Activated T-cell treated with anti-CD3 and anti-CD28 coated beads for 48 hours (primary cell): ENCODE data around the gene HMX1.

ENCODE experiments used
- DNase-seq: peaks from one replicate; pipeline ENCODE4 v3.0.0-alpha.2; 2020; ENCODE audit warnings: low read depth

HMX1 gene

DNA sequence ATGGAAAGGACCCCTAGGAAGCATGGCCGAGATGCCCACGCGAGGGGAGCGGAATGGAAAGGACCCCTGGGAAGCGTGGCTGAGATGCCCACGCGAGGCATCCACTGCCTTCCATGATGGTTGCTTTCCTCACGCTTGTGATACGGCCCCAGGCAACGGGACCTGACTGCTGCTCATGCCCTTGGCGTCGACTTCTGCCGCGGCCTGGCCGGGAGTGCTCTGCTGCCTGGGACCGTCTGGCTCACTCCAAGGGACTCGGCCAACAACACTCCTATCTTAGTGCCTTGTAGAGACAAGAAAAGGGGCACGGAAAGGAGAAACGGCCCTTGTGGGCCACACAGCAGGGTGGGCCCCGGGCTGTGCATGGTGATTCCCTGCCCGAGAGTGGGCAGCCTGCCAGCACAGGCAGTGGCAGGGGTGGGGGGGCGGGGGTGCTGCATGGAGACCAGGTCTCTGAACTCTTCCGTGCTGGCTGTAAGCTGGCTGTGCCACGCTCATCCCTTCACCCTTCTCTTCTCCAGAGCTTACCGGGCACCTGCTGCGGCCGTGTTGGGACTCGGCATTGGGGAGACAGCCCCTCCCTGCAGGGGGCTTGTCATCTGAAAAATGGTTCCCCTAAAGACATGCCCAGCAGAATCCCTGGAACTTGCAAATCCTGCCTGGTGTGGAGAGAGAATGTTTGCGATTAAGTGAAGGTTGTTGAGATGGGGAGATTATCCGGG is 38.6 kb upstream of the HMX1 start:
- no peak for DNase-seq

DNA sequence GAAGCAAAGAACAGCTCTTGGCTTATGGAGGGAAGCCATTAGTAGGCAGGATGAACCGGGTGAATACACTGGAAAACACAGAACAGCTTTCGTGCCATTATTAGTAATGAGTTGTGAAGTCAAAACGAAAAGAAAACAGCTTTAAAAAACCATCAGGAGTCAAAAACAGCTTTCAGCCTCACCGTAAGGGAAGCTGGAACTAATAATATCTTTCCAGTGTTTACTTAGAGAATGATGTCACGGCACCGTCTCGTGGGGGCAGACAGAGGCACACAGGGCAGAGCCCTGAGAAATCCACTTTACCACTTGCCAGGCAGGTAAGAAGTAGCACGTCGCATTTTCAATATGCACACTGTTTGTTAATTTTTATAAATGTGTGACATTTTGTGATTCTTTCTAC is 37.9 kb upstream of the HMX1 start:
- DNase-seq: no peak

DNA sequence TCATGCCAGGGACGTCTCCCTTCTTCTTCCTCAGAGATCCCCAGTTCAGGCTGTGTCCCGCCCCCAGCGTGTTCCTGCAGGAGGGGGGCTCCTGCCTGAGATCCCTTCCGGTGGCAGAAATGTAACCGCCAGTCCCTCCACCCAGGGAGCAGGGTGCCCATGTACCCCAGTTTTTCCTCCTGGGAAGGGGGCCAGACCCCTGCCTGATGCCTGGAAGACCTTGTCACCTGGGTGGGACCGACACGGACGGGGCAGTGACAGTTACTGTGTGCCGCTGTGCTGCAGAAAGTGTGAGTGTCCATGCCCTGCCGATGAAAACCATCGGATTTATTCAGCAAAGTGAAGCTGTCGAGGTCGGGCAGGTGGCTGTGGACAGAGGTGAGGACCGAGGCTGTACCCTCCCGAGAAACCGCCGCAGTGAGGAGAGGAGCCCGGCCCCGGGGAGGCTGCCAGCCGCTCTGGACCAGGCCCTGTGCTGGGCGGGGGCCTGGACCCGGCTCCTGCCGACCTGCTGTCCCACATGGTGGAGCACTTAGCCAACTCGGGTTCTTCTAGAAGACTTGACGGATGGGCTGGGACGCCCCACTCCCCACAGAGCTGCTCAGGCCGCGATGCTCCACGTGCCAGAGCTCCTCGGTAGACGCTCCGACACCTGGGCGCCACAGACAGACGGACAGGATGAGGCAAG is 36.7 kb upstream of the HMX1 start:
- DNase-seq: no peak

DNA sequence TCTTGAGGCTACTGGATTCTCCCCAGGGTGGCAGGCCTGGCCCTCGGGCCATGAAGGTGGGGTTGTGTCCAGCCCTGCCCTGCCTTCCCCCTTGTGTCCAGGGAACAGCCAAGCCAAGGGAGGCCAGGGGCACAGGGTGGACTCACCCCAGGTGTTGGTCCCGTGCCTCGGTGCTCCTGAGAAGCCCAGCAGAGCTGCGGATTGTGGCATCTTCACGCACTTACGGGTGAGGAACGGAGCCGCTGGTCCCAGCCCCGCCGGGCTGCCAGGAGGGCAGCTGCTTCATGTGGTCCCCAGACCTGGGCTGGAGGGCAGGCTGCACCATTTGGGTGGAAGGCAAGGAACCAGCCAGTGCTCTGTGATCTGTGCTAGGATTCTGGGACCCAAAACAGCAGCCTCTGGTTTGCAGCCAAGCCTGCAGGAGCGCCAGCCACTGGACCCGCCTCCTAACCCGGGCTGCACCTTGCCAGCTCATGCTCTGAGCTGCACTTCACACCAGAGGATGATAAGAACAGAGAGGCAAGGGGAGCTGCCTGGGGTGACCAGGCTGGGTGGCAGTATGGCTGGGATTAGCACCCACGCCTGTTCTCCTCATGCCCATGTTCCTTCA is 36.1 kb upstream of the HMX1 start:
- DNase-seq: no peak

DNA sequence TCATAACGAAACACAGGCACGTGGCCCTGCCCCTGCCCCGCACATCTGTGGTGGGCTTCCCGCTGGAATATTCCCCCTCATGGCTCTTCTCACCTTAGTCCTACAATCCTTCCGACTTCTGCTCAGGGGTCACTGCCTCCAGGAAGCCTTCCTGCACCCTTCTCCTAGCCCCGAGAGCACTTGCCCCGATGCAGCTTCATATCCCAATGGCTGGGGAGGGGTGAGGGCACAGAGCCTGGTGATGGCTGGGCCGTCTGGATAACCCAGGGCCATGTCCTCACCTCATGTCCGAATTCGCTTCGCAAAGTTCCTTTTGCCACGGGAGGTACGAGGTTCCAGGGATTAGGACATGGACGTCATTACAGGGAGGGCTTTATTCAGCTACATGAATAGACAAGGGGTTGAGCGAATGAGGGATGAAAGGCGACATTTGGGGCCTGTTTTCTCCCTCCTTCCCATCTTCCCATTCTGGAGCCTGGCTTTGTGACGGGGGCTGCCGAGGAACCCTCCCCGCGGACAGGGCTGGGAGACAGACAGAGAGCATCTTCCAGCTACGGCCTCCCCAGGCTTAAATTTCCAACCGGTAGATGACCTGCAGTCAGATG is 35.5 kb upstream of the HMX1 start:
- DNase-seq: no peak

DNA sequence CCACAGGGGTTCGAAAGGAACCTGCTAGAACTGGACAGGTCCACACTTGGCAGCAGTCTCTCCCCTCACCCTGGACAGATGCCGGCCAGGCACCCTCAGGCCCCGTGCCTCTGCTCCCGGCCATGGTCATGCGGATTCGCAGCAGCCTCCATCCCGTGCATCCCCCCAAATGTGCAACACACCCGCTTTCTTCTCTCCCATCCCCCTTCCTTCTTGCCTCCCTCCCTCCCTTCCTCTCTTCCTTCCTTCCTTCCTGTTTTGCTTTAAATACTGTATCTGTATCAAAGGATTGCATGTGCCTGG is 35.0 kb upstream of the HMX1 start:
- no peak for DNase-seq

DNA sequence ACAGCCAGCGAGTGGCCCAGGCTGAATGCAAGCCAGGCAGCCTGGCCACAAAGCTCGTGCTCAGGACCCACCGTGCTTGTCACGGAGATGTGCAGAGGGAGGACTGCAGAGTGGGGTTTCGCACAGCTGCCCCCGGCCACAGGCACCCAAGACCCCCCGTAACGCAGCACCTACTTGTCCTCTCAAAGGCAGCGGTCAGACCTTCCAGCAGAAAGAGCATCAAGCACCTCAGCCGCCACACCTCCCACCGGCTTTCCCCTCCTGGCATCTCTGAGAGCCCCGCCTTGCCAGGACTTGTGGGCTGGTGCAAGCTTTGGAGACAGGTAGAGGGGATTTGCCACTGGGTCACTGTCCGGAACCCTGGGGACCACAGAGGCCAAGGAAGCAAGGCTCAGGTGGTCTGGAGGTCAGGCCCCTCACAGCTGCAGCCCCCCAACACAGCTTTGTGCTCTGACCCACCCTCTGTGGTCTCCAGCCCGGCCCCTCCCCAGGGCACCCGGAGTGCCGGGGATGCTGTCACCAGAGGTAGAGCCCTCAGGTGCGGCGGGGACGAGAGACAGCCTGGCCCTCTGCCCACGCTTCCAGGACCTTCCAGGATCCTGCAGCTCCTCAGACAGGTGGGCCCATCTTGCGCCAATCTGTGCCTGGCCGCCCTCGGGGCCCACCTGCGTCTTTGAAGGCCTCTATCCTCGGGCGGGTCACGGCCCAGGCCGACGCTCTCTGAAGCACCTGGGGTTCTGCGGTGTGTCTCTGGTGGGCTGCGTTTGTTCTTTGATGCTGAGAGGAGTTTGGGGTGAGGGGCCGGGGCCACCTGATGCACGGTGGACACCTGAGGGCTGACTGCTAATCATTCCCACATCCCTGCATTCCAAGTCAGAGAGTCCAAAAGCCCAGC is 34.4 kb upstream of the HMX1 start:
- no peak for DNase-seq

DNA sequence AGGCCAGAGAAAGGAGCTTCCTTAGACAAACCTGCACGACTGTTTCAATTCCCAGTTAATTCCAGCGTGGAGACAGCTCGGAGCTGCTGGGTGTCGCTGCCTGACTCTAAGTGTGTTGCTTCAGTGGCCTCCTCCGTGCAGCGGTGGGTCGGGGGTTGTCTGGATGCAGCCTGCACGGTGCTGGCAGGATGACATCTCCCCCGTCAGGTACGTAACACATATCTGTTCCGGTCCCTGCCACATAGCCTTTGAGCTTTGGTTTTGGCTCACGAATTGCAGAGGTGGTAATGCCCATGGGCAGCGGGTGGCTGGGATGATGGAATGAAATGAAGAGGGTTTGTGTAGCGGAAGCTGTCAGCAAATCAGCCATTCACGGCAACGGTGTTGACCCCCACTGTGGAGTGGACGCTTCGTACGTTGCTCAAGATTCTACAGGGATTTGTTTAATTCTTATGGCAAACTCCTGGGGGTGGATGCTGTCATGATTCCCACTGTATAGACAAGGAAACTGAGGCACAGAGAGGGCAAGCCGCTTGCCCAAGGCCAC is 33.7 kb upstream of the HMX1 start:
- no peak for DNase-seq

DNA sequence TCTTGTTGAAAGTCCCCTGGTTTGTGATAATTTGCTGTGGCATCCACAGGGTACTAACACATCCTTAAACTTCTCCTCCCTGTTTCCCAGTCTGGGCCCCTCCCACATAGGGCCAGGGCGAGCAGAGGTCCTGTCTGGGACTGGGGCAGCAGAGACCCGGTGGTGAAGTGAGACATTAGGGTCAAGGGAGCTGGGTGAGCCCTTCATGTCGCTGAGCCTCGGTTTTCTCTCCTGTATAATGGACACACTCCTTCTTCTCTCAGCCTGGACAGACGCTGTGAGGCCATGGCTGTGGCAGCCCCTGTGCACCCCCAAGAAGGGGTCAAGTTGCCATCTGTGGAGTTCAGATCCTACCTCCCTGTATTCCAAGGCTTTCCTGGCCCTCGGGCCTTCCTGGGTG is 33.0 kb upstream of the HMX1 start:
- no peak for DNase-seq

DNA sequence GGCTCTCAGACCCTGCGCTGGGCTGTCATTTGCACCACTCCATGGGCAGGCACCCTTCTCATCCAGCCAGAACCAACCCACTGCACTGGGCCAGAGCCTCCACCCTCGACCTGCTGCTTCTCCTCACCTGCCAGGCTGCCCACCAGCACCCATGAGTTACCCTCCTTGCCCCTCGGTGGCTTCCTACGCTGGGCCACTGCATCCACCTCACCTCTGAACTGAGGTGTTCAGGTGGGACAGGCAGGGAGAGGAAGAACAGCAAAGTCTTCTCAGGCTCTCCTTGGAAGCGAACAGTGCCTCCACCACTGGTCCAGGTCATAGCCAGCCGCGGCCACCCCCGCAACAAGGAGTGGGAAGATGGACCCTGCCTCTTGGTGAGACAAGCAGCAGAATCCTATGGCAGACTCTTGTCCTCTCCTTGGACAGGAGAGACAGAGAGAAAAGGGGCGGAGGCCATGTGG is 32.4 kb upstream of the HMX1 start:
- no peak for DNase-seq

DNA sequence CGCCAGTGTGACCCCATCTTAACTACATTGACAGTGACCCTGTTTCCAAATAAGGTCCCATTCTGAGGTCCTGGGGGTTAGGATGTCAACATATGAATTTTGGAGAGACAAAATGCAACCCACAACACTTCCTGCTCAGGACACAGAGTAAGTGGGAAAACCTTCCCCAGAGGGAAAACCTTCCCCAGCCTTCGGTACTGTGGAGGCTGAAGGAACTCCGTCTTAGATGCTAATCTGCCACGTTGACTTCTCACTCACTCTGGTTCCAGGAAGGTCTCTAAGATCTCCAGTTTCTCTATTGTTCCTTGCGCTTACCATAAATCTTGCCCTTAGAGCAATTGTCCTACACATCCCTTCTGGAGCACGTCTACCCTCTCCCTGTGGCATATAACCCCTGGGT is 29.7 kb upstream of the HMX1 start:
- DNase-seq: no peak

DNA sequence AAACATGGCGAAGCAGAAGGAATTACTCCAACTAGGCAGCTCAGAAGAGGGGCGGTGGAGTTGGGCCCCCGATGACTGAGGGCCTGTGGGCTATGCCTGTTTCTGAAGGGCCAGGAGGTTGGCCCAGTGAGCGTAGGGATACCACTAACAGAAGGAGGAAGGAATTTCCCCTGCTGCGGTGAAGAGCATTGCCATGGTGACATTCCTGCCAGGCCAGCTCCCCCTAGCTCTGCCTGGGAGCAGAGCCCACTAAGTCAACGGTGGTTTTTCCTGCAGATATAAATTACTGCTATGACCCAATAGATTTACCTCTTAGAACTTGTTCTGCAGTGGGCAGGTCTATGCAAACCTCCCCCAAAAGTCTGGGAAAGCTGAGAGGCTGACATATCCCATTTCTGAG is 28.9 kb upstream of the HMX1 start:
- DNase-seq: no peak

DNA sequence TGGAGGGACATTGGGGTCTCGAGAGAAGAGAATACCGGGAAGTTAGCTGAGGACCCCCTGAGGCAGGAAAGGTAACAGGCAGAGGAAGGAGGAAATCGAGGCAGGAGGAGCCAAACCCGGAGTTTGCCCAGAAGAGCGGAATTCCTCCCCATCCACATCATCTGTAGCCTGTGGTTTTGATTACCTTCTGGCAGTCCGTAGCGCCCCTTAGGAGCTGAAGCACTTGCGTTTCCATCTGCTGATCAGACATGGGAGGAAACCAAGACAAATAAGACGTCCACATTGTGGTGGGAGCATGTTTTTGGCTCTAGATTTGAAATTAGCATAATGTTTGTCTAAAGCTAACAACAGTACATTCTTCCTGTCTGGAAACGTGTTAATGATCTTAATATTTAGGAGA is 26.8 kb upstream of the HMX1 start:
- no peak for DNase-seq

DNA sequence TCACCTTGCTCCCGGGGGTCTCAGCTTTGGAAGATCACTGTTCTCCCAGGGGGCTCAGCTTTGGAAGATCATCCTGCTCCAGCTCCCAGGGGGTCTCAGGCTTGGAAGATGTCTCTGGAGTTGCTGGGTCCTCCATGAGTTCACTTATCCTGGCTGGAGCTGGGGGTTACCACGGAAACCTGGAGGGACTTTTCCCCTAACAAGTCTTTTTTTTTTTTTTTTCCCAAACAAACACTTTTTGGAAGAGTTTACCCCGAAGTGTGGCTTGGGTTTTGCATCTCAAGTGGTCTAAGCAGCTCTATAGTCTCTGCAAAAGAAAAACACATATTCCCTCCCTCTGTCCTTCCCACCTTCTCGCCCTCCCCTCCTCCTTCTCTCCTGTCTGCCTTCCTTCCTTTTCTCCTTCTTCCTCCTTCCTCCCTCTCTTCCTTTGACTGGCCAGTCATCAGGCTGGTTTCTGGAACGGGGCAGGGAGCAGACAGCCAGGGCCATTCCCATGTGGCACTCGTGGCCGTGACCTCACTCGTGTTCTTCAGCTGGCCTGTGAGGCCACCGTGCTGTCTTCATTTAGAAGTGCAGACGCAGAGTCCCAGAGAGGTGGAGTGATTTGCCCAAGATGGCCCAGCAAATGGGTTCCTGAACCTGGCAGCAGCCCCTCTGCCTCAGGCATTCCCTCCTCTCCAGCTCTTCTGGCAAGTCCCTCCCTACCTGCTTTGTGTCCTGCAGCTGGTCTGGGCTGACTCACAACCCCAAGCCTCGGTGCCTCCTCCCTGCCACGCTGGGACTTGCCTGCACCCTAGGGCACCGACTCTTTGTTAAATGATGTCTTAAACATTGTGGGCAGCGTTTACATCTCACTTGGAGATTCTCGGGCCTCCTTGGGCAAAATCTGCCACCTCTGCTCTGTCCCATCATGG is 25.9 kb upstream of the HMX1 start:
- no peak for DNase-seq

DNA sequence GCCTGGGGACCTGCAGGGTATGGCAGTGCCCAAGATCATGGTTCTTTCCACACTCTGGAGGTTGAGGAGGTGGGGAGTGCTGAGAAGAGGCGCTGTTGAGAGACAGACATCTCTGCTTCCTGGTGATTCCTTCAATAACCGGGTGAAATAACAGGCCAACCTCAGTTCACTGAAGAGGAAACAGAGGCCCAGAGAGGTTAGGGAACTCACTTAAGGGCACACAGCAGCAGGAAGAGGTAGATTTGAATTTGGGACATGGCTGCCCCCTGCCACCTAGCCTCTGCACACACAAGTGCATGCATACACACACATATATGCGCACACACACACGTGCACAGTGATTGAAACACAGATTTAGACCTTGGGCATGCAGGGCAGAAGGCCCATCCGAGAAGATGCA is 24.9 kb upstream of the HMX1 start:
- DNase-seq: no peak

DNA sequence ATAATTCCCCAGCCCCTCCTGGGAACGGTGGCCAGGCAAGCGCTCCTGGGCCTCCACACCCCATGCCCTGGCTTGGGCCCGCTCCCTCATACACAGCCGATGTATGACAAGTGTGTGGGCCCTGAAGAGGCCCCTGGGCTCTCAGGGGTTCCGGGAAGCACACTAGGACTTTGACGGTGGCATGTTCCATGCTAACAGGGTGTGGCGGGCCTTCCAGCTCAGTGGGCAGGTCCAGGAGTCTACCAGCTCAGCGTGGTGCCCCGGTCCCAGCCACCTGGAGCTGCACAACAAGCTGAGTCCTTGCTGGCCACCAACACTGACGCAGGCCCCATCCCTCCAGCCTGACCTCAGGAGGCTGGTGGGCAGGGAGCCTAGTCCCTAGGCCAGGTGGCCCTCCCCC is 24.4 kb upstream of the HMX1 start:
- no peak for DNase-seq

DNA sequence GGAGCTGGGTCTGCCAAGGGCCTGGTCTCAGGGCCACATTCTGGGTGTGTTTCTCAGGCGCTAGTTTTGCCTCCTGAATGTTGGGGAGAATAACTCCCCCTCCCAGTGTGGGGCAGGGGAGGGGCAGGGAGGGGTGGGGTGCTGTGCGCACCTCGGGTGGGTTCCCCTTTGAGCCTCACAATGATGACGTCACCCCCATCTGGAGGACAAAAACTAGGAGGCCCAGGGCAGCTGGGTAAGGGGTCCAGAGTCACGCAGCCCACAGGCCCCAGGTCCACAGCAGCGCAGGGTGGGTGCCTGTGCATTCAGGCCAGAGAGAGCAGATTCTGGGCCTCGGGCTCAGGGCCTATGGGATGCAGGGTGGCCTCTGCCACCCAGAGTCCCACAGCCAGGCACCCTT is 23.7 kb upstream of the HMX1 start:
- no peak for DNase-seq

DNA sequence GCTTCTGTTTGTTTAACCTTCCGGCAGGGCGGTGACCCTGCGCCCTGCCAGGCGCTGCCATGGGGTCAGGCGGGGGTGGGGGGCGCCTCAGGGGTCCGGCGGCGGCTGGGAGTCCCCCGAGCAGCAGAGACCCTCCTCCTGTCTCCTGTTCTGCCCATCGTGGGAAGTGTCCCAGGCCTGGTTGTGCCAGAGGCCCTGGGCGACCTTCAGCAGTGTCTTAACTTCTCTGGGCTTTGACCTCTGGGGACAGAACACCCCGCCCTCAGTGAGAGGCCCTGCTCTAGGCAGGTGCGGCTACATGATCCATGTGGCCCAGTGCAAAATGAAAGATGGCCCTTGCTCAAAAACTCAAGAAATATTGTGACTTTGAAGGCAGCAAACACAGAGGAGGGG is 22.8 kb upstream of the HMX1 start:
- DNase-seq: no peak

DNA sequence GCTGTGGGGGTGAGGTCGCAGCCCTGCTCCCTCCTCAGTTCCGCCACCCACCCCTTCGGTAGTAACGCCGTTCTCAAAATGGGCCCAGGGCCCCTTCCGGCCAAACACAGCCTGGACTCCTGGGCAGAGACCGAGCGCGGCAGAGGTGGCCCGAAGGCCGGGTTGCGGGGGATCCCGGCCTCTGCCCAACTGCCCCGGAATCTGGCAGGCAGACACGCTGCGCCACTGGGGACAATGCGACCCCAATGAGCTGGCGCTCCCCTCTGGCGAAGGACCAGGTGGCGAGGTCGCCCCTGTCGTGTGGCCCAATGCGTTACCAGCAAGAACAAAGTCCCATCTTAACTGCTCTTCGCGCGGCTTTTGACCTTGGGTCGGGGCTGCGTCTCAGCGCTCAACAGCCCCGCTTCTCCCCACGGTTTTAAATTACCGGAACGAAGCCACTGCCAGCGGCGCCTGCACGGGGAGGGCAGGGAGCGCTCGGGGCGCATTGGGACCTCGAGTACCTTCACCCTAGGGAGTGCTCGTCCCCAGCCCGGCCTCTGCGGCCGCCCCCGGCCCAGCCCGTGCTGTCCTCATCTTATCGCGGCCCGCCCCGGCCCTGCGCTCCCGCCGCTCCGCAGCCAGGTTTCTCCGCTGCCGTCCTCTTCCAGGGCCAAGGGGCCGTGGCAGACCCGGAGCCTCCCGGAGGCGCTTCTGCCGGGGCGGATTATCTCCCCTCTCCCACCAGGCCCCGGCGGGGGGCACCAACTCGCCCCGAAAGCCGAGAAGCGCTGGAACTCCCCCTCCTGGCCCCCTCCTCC is 22.2 kb upstream of the HMX1 start:
- no peak for DNase-seq

DNA sequence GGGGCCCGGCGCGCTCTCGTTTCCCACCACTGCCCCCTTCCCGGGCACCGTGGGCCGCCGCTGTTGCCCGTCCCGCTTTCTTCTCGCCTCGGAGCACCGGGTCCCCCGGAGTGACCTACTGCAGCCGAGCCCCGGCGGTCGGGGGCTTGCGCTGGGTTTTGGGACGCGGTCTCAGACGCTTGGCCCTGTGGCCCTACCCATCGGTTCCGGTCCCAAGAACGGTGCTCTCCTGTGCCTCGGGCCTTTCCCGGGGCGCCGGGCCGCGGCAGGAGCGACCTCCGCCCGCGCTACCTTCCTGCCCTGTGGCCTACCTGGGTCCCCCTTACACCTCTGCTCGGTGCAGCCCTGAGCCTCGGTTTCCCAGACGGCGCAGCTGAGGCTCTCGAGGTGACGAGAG is 21.6 kb upstream of the HMX1 start:
- DNase-seq: no peak
